C4-2B (cell line): ENCODE measurements around the gene PLA2G4E.

Experiments
- H3K27ac ChIP-seq: fragments of 450-650 bp; 2 replicates; pipeline ENCODE4 v1.5.1; 2017
- ZFX ChIP-seq: fragments of 450-650 bp; IDR thresholded peaks from 2 replicates; pipeline ENCODE4 v1.6.1; 2017
- TF ChIP-seq, protein P1 (sequence below): fragments of 450-650 bp; conservative IDR thresholded peaks from 2 replicates; pipeline ENCODE4 v1.5.1; 2017; ENCODE audit warnings: mild to moderate bottlenecking

The PLA2G4E gene

DNA sequence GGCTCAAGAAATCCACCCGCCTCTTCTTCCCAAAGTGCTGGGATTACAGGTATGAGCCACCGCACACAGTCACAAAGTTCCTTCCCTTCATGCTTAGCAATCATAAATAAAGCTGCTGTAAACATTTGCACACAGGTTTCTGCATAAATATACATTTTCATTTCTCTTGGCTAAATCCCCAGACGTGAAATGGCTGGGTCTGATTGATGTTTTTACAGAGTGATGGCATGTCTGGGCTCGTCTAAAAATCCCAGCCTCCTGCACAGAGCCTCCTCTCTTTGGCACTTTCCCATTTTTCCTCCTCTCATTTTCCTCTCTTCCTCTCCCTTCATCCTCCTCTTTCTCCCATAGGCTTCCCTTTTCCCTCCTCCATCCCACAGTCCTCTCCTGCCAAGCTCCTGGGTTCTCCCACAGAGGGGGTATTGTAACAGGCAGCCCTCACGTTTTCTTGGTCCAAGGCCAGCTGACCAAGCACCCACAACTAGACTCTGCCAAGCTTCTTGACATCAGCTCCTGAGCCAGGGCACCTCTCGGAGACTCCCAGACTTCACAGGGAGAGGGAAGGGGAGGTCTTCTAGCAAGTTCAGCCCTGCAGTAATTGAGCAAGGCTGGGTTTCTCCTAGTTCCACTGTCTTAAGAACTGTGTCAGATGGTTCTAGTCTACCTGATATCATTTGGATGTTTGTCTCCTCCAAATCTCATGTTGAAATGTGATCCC, 10.5 kb upstream of the PLA2G4E start:
- TF ChIP-seq, protein P1, sequence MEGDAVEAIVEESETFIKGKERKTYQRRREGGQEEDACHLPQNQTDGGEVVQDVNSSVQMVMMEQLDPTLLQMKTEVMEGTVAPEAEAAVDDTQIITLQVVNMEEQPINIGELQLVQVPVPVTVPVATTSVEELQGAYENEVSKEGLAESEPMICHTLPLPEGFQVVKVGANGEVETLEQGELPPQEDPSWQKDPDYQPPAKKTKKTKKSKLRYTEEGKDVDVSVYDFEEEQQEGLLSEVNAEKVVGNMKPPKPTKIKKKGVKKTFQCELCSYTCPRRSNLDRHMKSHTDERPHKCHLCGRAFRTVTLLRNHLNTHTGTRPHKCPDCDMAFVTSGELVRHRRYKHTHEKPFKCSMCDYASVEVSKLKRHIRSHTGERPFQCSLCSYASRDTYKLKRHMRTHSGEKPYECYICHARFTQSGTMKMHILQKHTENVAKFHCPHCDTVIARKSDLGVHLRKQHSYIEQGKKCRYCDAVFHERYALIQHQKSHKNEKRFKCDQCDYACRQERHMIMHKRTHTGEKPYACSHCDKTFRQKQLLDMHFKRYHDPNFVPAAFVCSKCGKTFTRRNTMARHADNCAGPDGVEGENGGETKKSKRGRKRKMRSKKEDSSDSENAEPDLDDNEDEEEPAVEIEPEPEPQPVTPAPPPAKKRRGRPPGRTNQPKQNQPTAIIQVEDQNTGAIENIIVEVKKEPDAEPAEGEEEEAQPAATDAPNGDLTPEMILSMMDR, result no peak
- no peak for TF ChIP-seq ZFX

GRCh38 chr15:42027521-42027920, 6.7 kb upstream of the PLA2G4E start:
- no peak overlapping the region for H3K27ac ChIP-seq
- TF ChIP-seq, protein P1, result no peak
- TF ChIP-seq ZFX, result no peak

More for the DNA sequence above, 10.5 kb upstream of the PLA2G4E start:
- no peak overlapping the region for H3K27ac ChIP-seq

- TF ChIP-seq, protein P1, result no peak
- no peak; the same call in 1 of the 2 replicates for TF ChIP-seq ZFX
Observed at GRCh38 chr15:42024303-42024702, 3.5 kb upstream of the PLA2G4E start.

GRCh38 chr15:42021593-42021992, 751 bp upstream of the PLA2G4E start:
- TF ChIP-seq ZFX, result no peak
- TF ChIP-seq, protein P1, result no peak
- no peak overlapping the region for H3K27ac ChIP-seq

More at GRCh38 chr15:42024303-42024702, 3.5 kb upstream of the PLA2G4E start:
- peak overlapping the region; percentile 28 for H3K27ac ChIP-seq

GRCh38 chr15:42018306-42019224, 2.3 kb downstream of the PLA2G4E start:
- no peak for TF ChIP-seq ZFX
- TF ChIP-seq, protein P1, result no peak
- H3K27ac ChIP-seq, result no peak overlapping the region

DNA sequence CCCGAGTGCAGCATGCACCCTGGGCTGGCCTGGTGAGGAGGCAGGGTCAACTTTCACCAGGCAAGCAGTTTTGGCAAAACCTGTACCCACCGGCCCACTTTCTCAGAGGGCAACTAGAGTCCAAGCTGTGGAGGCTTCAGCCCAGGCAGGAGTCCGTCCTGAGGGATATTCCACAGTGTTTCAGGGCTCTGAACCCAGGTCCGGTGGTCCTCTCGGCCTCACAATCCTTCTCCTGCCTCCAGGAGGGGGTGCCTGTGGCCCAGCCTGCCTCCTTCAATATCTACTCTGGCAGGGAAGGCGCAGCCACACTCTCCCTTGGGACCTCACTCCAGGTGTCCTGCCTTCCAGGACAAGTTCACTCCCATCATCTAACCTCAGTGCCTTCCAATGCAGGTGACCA, 3.9 kb downstream of the PLA2G4E start:
- H3K27ac ChIP-seq, result no peak overlapping the region
- TF ChIP-seq, protein P1, result no peak
- no peak for TF ChIP-seq ZFX

DNA sequence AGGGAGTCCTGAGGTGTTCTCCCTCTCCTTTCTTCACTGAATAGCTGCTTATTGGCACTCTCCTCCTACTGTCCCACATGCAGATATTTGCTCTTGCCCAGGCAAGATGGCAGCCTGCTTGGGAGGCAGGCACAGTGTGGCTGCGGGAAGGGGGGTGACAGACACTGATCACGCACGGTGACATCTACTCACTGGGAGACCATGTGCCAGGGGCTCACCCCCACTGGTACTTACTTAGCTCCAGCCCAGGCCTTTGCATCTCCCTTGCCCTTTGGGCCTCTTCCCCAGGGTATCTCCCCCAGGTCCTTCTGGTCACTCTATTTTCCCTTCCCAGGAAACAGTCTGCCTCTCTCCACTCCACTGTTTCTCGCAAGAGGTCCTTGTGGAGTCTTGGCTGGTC, 6.4 kb downstream of the PLA2G4E start:
- no peak overlapping the region for H3K27ac ChIP-seq
- TF ChIP-seq ZFX, result no peak
- TF ChIP-seq, protein P1, result no peak
